RWPE1 (cell line): Measurements from ENCODE around the gene TCP11L2.

Source experiments
- CTCF ChIA-PET: fragments of 350-600 bp; sonication (Branson Sonifier 250); formaldehyde crosslinking; extraction: SDS; loops from one replicate; lab custom pipeline; 2021; lab: Yijun Ruan, JAX
- POLR2A ChIA-PET: fragments of 400-600 bp; formaldehyde crosslinking; extraction: SDS; loops from one replicate; lab custom pipeline; 2020; ENCODE audit warnings: antibody characterized with exemption; ENCODE audit not compliant: low non-redundant PET; lab: Yijun Ruan, JAX
- DNase-seq: peaks from one replicate; pipeline ENCODE4 v3.0.0; 2012; ENCODE audit warnings: low spot score
- H3K27ac ChIP-seq: fragments of 450-650 bp; 2 replicates; pipeline ENCODE4 v1.5.1; 2017
- TF ChIP-seq, protein P1 (sequence below): fragments of 450-650 bp; conservative IDR thresholded peaks from 2 replicates; pipeline ENCODE4 v1.5.1; 2017; ENCODE audit warnings: low read depth, mild to moderate bottlenecking

Gene TCP11L2

DNA sequence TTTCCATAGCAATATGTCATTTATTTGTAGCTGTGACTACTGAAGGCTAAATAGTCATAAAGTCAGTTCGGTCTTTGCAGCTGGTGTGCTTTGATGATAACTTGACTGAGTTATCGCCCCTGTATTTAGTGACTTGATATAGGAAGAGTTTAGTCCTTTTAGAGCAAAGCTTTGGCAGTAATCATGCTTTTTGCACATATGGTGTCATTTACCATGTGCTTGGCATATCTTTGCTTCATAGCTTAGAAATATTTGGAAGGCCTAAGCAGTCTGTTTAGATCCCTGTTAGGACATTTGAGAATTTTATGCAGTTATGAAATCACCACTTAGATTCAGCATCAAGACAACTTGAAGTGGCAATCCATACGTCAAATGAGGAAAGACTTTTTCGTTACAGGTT, 86.6 kb downstream of the TCP11L2 start:
- ChIA-PET CTCF (interaction anchor here (1.5 kb wide), 1 partner anchor 453 kb away, joined by 4 read pairs; no protein-coding TSS in a partner anchor), POLR2A (no interaction called here)

DNA sequence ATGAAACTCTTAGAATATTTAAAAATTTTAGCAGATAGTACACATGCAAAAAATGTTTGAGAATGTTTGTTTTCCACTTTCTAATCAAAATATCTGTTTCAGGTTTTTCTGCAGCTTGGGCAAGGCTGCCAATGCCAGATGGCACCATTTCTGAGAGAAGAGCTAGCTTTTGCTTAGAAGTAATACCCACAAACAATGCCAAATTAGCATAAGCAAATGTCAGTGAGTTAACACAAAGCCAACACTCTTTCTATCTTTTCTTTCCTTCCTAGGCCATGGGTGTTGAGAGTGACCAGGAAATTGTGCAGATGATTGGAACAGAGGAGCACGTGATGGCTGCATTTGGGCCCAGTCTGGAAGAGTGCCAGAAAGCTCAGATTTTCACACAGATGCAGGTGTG, 90.2 kb downstream of the TCP11L2 start:
- no peak for DNase-seq
- TF ChIP-seq, protein P1, sequence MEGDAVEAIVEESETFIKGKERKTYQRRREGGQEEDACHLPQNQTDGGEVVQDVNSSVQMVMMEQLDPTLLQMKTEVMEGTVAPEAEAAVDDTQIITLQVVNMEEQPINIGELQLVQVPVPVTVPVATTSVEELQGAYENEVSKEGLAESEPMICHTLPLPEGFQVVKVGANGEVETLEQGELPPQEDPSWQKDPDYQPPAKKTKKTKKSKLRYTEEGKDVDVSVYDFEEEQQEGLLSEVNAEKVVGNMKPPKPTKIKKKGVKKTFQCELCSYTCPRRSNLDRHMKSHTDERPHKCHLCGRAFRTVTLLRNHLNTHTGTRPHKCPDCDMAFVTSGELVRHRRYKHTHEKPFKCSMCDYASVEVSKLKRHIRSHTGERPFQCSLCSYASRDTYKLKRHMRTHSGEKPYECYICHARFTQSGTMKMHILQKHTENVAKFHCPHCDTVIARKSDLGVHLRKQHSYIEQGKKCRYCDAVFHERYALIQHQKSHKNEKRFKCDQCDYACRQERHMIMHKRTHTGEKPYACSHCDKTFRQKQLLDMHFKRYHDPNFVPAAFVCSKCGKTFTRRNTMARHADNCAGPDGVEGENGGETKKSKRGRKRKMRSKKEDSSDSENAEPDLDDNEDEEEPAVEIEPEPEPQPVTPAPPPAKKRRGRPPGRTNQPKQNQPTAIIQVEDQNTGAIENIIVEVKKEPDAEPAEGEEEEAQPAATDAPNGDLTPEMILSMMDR: no peak
- CTCF ChIA-PET: interaction anchor here (0.5 kb wide), 1 partner anchor 19 kb away, joined by 3 read pairs; no protein-coding TSS in a partner anchor

More for the DNA sequence above, 86.6 kb downstream of the TCP11L2 start:
- DNase-seq: no peak
- no peak overlapping the region for H3K27ac ChIP-seq
- TF ChIP-seq, protein P1: no peak

More for the DNA sequence above, 90.2 kb downstream of the TCP11L2 start:
- H3K27ac ChIP-seq: no peak overlapping the region
- POLR2A ChIA-PET: no interaction called here
